Endothelial cell of umbilical vein (primary cell): ENCODE measurements around the gene ADGRG7. TPM values are rescaled to one million over a fixed set of nuclear protein-coding genes. Genes with fewer than 3 reads are reported as not detected.
A peak's percentile ranks its signal among the peaks of the same experiment; 100 is the strongest.

Experiments used
- BruUV-seq: library from RNA; stranded (reverse); fragments of 400-500 nt; replicated peaks from 2 replicates; lab custom pipeline; 2021; lab: Mats Ljungman, UMichigan
- CTCF ChIA-PET: fragments of 300-600, 350-600 bp; sonication (Branson Sonifier 250); formaldehyde crosslinking; loops from one replicate; lab custom pipeline; 2021; ENCODE audit warnings: antibody characterized with exemption, inconsistent platforms; lab: Charles Lee
- POLR2A ChIA-PET: fragments of 300-600, 350-600 bp; sonication (Branson Sonifier 250); formaldehyde crosslinking; loops from one replicate; lab custom pipeline; 2021; ENCODE audit warnings: antibody characterized with exemption, inconsistent platforms; lab: Charles Lee
- DNase-seq: peaks from one replicate; pipeline ENCODE4 v3.0.0-alpha.2; 2011; ENCODE audit warnings: low read depth, low spot score
- FAIRE-seq: peaks from 2 replicates; lab custom pipeline; 2011; peaks lifted over from hg19 to GRCh38; lab: Jason Lieb, UNC
- H2AFZ ChIP-seq: 2 replicates; pipeline ENCODE4 v1.6.0; 2012; ENCODE audit warnings: low read depth, low read length, control low read depth, inconsistent platforms
- H3K27ac ChIP-seq: 2 replicates; pipeline ENCODE4 v1.5.1; 2011; ENCODE audit warnings: low read depth, mild to moderate bottlenecking, control low read depth, low read length, moderate library complexity; ENCODE audit not compliant: insufficient read depth
- H3K27me3 ChIP-seq, 2 experiments: 2 replicates each; pipeline versions ENCODE4 v1.6.0 to v1.6.1; 2011; ENCODE audit warnings: low read length in 2 of 2, mixed read lengths in 1 of 2; ENCODE audit not compliant: control insufficient read depth in 2 of 2, insufficient read depth in 2 of 2
- H3K36me3 ChIP-seq, 2 experiments: 2 replicates in 1 of 2; 3 replicates in 1 of 2; pipeline ENCODE4 v1.5.1; 2011; ENCODE audit warnings: low read length in 2 of 2, mild to moderate bottlenecking in 1 of 2, moderate library complexity in 1 of 2; ENCODE audit not compliant: control insufficient read depth in 2 of 2, insufficient read depth in 2 of 2; ENCODE audit errors: extremely low read depth in 1 of 2
- H3K4me1 ChIP-seq: 3 replicates; pipeline ENCODE4 v1.5.1; 2011; ENCODE audit warnings: mild to moderate bottlenecking, low read length; ENCODE audit not compliant: control insufficient read depth, insufficient read depth; ENCODE audit errors: extremely low read depth
- H3K4me2 ChIP-seq: 2 replicates; pipeline ENCODE4 v1.6.1; 2011; ENCODE audit warnings: low read length, control low read depth, mixed read lengths; ENCODE audit not compliant: insufficient read depth
- H3K4me3 ChIP-seq, 3 experiments: fragments of 200-600 bp in 1 of 3; sonication (generic), shearing (Covaris generic) in 1 of 3; replicated peaks in 1 of 3; 2 replicates each; pipeline ENCODE4 v1.5.1; 2011 to 2016; ENCODE audit warnings: control low read depth in 3 of 3, low read length in 3 of 3, mild to moderate bottlenecking in 2 of 3, inconsistent platforms in 1 of 3, low read depth in 1 of 3, moderate library complexity in 1 of 3; ENCODE audit not compliant: insufficient read depth in 1 of 3
- H3K79me2 ChIP-seq: 2 replicates; pipeline ENCODE4 v1.6.0; 2012; ENCODE audit warnings: low read length, inconsistent platforms; ENCODE audit not compliant: control insufficient read depth, insufficient read depth
- H3K9ac ChIP-seq: replicated peaks from 2 replicates; pipeline ENCODE3; 2011; ENCODE audit warnings: low read length, control low read depth; ENCODE audit not compliant: insufficient read depth; ENCODE audit errors: extremely low read depth
- H3K9me1 ChIP-seq: replicated peaks from 3 replicates; pipeline ENCODE4 v1.6.0; 2011; ENCODE audit warnings: mild to moderate bottlenecking, low read length; ENCODE audit not compliant: control insufficient read depth, insufficient read depth; ENCODE audit errors: extremely low read depth
- H3K9me3 ChIP-seq: replicated peaks from 2 replicates; pipeline ENCODE4 v1.5.1; 2012; ENCODE audit warnings: low read length, inconsistent platforms; ENCODE audit not compliant: control insufficient read depth, insufficient read depth
- H4K20me1 ChIP-seq: replicated peaks from 2 replicates; pipeline ENCODE3; 2011; ENCODE audit warnings: mild to moderate bottlenecking, low read length; ENCODE audit not compliant: control insufficient read depth, insufficient read depth; ENCODE audit errors: extremely low read depth
- EZH2 ChIP-seq: IDR thresholded peaks from 2 replicates; pipeline ENCODE4 v1.6.1; 2012; ENCODE audit warnings: borderline replicate concordance, low read depth, mild to moderate bottlenecking, moderate library complexity, low read length, inconsistent platforms; ENCODE audit not compliant: severe bottlenecking
- FOS ChIP-seq: IDR thresholded peaks from 2 replicates; pipeline ENCODE4 v1.6.1; 2011; ENCODE audit warnings: mild to moderate bottlenecking, low read length, moderate library complexity, borderline replicate concordance; ENCODE audit not compliant: insufficient read depth
- GATA2 ChIP-seq: IDR thresholded peaks from 2 replicates; pipeline ENCODE4 v1.7.0; 2011; ENCODE audit warnings: low read depth, mild to moderate bottlenecking, moderate library complexity, mixed read lengths, low read length; ENCODE audit not compliant: insufficient read length, insufficient read depth
- MAX ChIP-seq: IDR thresholded peaks from 2 replicates; pipeline ENCODE4 v1.6.1; 2011; ENCODE audit not compliant: insufficient read depth, insufficient read length
- MYC ChIP-seq: IDR thresholded peaks from one replicate; pipeline ENCODE4 v1.6.1; 2011; ENCODE audit warnings: mild to moderate bottlenecking, low read depth, low read length
- POLR2A ChIP-seq: IDR thresholded peaks from 2 replicates; pipeline ENCODE4 v1.6.1; 2012; ENCODE audit warnings: low read depth, mild to moderate bottlenecking, control low read depth, low read length
- POLR2AphosphoS5 ChIP-seq: IDR thresholded peaks from 2 replicates; pipeline ENCODE4 v1.6.1; 2012; ENCODE audit warnings: low read depth, mild to moderate bottlenecking, control low read depth, low read length, moderate library complexity; ENCODE audit not compliant: insufficient read depth
- dilution Hi-C: fragments of 300-500 bp; cut with MboI; formaldehyde crosslinking; loops from one replicate; pipeline ENCODE4 v1.15.0; 2019; ENCODE audit warnings: low sequenced_read_pairs; ENCODE audit not compliant: extremely low pct_ligation_motif_present
- intact Hi-C: fragments of 100-400 bp; cut with micrococcal nuclease; formaldehyde crosslinking; loops from one replicate; pipeline ENCODE4 v1.10.0; 2022
- polyA plus RNA-seq, 4 experiments: library from polyadenylated mRNA; depleted of rRNA in 3 of 4; stranded (reverse) in 3 of 4; unstranded in 1 of 4; fragments of >200 nt; gene quantifications; 2 replicates each; pipeline versions ENCODE4 v1.2.1 to v1.2.3, GENCODE V29; 2011 to 2012; ENCODE audit warnings: missing spikeins in 1 of 4
- total RNA-seq: library from RNA; stranded (reverse); gene quantifications from 2 replicates; pipeline ENCODE4 v1.2.3, GENCODE V29; 2021
- TF ChIP-seq, protein P1 (sequence below), 2 donors: IDR thresholded peaks; 1 replicate in 1 of 2; 2 replicates in 1 of 2; pipeline ENCODE4 v1.5.1; 2011; ENCODE audit warnings: low read length in 2 of 2, mild to moderate bottlenecking in 2 of 2, moderate library complexity in 2 of 2, control low read depth in 1 of 2, inconsistent platforms in 1 of 2, low read depth in 1 of 2; ENCODE audit not compliant: insufficient read depth in 1 of 2; ENCODE audit errors: extremely low read depth in 1 of 2

Gene ADGRG7
- total and polyA plus RNA-seq, 2 donors (not counting 3 experiments of a cell fraction or from before 2014, with no cell fraction given), result not detected

- Histone ChIP-seq H3K27ac (no peak overlapping the region), H4K20me1 (no peaks in the 10 kb centered on the region), H3K9ac (no peak overlapping the region), H3K4me2 (no peak overlapping the region), H3K4me1 (no peaks in the 10 kb centered on the region), H2AFZ (peak overlapping the region; percentile 21), H3K79me2 (no peaks in the 10 kb centered on the region), H3K9me3 (no peaks in the 10 kb centered on the region), H3K9me1 (no peaks in the 10 kb centered on the region), H3K27me3 (peaks cover 12 to 20% of the 10 kb centered on the region in 2 experiments), H3K4me3 (no peak overlapping the region), H3K36me3 (no peaks in the 10 kb centered on the region)
- TF ChIP-seq MAX (no peak), MYC (no peak), POLR2AphosphoS5 (no peak), FOS (no peak), EZH2 (no peak), POLR2A (no peak), GATA2 (no peak)
- TF ChIP-seq, protein P1, sequence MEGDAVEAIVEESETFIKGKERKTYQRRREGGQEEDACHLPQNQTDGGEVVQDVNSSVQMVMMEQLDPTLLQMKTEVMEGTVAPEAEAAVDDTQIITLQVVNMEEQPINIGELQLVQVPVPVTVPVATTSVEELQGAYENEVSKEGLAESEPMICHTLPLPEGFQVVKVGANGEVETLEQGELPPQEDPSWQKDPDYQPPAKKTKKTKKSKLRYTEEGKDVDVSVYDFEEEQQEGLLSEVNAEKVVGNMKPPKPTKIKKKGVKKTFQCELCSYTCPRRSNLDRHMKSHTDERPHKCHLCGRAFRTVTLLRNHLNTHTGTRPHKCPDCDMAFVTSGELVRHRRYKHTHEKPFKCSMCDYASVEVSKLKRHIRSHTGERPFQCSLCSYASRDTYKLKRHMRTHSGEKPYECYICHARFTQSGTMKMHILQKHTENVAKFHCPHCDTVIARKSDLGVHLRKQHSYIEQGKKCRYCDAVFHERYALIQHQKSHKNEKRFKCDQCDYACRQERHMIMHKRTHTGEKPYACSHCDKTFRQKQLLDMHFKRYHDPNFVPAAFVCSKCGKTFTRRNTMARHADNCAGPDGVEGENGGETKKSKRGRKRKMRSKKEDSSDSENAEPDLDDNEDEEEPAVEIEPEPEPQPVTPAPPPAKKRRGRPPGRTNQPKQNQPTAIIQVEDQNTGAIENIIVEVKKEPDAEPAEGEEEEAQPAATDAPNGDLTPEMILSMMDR (IDR thresholded peaks at IDR 0.05; ENCODE audit: extremely low read depth in 1 of 2, insufficient read depth in 1 of 2, low read depth in 1 of 2, low read length in 2 of 2), result no peak
- DNase-seq, result no peak
- dilution Hi-C loops (no loop called here), intact Hi-C loops (loop anchor here (10.0 kb wide), 1 partner anchor 208 kb away; the partner anchor contains the start of gene TMEM45A)
- no peak for FAIRE-seq
- ChIA-PET CTCF (interaction anchor here (1.1 kb wide), 1 partner anchor 19 kb away, joined by 3 read pairs; no protein-coding TSS in a partner anchor), POLR2A (no interaction called here)
- BruUV-seq, result no TSS peak
Measured at GRCh38 chr3:100702082-100702979, 92.9 kb downstream of the ADGRG7 start.
